EH (cell line): Measurements from ENCODE around the gene VPS52.
"Not testable (repeated sequence)": the region's sequence is repeated elsewhere in the genome, so short reads cannot be mapped to it uniquely, and the experiment has no call there.

ENCODE experiments used
- DNase-seq: peaks from one replicate; pipeline ENCODE4 v3.0.0-alpha.2; 2015; ENCODE audit warnings: low read depth

The VPS52 gene

DNA sequence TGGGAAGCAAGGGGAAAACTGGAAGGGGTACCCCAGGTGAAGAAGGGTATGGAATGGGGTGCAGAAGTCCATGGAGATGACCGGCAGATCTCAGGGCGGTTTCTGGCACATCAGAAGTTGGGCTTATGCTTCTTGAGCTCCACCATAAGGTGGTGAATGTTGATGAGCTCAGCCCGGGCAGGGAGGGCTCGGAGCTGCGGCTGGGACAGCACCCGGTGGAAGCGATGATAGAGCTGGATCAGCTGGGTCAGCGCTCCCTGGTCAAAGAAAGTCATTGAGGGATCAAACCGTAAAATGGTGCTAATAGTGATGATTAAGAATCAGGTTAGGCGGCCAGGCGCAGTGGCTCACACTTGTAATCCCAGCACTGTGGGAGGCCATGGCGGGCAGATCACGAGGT lies 20.9 kb downstream of the VPS52 start:
- DNase-seq = no peak

DNA sequence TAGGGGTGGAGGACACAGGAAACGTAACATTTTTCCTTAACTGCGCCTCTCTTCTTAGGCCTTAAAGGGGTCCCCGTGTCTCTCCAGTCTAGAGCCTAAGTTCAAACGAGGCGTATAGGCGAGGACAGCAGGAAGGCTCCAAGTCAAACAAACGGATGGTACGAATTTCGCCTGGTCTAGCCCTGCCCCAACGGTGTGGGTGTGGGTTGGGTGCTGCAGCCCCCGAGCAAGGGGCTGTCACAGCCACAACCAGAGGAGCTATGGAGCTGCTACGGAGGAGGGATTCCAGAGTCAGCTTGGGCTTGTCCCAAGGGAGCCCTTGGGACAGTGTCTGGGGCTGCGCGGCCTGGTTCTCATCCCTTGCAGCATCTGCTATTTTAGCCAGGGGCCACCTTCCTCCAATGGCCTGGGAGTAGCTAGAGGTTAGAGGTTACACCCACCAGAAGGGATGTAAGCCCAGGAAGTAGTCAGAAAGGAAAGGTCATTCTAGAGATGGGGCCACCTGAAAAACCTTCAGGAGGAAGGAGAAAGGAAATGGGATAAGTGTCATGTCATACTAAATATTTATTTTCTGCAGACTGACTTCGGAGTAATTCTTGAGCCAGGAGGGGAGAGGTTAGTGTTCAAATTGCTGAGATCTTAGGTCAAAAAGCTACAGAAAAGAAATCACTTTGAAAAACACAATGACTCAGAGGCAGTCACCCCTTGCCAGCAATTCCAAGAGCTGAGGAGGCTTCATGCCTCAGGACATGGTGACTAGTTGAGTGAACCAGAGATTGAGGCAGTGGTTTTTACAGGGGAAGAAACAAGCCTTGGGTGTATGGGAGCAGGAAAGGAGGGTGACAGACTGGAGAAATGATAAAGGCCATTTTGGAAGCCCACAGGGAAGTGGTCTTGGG lies 21.7 kb downstream of the VPS52 start:
- DNase-seq = peak; percentile 96

DNA sequence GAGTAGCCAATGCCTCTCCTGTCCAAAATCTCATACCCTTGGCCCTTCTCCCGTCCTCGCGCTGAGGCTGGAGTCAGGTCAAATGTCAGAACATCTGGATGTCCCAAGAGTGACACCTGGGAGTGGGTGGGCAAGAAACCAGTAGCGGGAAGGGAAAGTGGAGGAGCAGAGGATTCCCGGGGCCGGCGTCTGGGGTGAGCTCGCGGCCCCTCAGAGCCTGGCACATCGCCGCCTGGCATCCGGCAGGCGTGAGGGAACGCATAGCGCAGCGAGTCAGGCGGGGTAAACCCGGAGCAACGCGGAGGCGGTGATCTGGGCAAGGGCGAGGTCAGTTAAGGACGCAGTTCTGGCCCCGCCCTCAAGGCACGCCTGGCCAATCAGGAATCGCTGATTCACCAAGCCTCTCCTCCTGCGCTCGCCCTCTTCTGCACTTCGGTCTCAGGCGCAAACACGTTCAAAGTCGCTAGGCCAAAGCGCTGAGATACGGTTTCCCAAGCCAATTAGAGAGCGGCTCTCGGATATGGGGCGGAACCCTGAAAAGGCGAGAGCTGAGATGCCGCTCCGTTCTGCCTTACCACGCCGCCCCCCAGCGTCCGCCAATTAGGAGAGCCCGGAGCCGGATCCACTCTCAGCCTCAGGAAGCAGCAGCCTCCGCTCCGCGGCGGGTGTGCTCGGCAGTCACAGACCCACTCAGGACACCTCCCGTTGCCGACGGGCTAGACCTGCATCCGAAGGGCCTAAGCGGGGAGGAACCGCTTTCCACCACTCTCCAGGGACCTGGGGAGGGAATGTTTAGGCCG lies 22.5 kb downstream of the VPS52 start:
- peak; percentile 100 for DNase-seq

DNA sequence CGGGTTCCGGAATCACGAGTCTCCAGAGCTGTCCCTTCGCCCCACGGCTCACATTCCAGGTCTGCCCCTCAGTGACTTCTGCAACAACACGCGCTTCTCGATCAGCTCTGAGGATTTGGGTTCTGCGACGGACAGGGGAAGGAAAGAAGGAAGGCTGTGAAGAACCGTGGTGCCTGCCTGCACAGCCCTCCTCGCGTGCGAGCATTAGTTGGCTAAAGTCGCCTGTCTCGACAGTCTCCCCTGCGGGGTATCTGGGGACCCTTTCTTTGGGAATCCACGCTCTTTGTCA lies 23.1 kb downstream of the VPS52 start:
- peak; percentile 65 for DNase-seq

DNA sequence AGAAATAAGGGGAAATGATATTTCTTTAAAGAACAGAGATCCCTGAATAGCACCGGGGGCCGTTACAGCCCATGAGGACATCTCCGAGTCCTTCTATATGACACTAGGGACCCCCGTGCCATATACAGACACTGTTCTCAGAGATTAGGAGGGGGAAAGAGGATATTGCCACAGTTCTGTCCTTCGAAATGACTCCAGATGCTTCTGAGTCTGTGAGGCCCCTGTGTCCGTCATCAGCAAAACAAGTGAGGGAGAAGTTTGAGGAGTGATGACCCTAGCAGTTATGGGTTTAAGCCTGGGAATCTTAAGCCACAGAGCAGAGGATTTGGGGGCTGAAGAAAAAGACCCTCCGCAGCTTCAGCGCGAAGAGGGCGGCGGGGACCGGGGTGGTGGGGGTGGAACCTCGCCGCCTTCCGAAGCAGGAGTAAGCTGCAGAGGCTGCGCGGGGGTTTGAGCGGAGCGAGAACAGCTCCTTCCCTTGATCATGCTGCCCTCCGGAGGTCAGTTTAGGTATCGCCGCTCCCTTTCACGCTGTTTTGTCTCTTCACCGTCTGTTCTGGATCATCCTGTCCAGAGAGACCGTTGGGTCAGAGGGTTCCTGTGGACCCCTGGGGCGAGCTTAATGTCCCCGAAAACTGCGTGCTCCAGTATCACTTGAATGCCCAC lies 23.6 kb downstream of the VPS52 start:
- DNase-seq = peak; percentile 87

DNA sequence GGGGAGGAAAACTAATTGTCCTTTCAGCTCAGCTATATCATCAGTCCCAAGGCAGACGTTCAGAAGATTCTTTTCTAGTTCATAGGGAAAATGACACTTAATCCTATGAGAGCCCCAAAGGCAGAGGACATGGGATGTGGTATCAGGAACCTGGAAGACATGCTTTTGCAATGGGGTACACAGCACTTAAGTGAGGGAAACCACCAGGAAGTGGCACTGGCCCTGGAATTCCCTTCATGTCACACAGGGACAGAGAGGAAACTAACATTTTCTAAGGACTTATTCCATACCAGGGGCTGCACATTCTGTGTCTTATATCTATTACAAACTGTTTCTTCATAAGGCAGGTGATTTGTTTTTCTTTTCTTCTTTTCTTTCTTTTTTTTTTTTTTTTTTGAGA lies 28.2 kb downstream of the VPS52 start:
- DNase-seq = no peak

DNA sequence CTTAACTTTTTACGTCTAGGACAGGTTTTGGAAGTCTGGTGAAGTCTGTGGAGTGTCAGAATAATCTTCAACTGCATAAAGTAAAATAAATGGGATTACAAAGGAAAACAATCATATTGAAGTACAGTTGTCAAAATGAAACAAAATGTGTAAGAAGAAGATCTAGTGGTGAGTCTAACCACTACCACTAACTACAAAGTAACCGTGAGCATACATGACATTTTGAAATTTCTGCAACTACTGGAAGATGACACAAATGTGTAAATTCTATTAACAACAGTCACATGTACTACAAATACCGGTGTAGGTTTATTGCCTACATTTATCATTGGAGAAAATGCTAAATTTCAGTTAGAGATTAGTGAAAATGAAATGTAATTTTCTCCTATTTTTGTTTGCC lies 29.7 kb downstream of the VPS52 start:
- no peak for DNase-seq

DNA sequence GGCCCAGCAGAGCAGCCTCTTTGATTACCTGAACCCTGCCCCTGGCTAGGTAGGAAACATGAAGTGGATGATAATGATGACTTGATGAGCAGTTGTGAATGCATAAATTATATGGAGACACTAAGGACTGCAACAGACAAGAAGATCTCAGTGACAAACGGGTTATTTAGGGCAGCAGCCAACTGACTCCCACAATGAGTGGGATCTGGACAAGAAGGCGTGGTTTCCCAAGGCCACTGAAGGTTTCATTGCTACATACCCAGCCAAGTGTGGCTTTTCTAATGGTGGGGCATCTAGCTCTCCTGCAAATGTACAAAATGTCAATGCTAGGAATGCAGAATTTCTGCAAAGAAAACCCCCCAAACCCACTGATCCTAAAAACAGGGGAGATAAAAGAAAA lies 33.9 kb downstream of the VPS52 start:
- DNase-seq = no peak

DNA sequence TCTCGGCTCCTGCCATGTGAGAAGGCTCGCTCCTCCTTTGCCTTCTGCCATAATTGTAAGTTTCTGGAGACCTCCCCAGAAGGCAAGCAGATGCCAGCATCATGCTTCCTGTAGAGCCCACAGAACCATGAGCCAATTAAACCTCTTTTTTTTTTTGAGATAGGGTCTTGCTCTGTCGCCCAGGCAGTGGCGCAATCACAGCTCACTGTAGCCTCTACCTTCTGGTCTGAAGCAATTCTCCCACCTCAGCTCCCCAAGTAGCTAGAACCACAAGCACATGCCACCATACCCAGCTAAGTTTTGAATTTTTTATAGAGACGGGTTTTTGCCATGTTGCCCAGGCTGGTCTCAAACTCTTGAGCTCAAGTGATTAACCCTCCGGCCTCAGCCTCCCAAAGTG lies 34.8 kb downstream of the VPS52 start:
- DNase-seq = no peak

DNA sequence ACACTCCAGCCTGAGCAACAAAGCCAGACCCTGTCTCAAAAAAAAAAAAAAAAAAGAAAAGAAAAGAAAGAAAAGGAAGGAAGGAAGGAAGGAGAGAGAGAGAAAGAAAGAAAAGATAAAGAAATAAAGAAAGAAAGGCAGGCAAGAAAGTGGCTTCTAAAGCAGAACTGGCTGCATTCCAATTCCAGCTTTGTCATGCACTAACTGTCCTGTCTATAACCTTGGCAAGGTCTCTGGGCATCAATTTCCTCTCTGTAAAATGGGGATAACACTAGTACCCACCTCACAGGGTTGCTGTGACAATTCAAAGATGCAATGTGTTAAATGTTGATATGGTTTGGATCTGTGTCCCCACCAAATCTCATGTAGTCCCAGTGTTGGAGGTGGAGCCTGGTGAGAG lies 35.3 kb downstream of the VPS52 start:
- DNase-seq = no peak

DNA sequence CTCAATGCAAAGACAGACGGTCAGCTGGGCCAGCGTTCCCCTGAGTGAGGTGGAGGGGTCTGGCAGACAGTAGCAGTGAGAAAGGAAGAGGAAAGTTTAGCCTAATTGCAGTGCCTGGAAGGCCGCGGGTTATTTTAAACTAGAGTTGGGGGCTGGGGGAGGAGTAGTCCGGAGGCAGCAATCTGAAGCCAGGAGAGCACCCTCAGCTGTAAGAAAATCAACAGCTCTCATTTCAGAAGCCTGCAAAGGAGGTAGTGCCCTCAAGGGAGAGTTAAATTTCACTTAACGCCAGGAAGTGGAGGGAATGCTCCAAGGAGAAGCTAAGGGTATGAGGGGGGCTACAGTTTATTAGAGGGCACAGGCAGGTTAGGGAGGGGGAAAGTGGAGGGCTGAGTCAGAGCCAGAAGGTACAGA lies 36.4 kb downstream of the VPS52 start:
- no peak for DNase-seq

DNA sequence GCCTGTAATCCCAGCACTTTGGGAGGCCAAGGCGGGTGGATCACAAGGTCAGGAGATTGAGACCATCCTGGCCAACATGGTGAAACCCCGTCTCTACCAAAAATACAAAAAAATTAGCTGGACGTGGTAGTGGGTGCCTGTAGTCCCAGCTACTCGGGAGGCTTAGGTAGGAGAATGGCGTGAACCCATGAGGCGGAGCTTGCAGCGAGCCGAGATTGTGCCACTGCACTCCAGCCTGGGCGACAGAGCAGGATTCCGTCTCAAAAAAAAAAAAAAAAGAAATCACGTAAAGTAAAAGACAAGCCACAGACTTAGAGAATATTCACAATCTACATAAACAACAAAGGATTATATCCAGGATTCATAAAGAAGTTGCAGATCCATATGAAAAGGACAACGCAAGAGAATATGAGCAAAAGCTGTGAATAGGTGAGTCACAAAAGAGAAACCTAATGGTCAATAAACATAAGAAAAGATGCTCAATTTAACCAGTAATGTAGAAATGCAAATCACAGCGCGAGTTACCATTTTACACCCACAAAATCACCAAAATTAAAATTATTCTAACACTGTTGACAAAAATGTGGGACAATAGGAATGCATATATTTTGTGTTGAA lies 45.1 kb downstream of the VPS52 start:
- not testable (repeated sequence) for DNase-seq

DNA sequence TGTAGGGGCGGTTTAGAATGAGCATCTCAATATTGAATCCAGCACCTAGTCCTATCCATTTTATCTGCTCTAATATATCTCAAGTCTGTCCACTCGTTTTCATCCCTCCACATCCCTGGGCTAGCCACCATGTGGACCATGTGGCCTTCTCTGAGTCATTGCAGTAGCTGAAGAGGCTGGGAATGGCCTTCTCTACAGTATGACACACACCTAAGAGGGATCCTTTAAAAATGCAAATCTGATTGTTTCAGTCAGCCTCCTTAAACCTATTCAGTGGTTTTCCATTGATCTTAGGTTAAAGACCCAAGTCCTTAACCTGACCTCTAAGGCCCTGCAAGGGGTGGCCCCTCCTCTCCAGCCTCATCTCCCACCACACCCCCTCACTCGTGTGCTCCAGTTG lies 54.0 kb downstream of the VPS52 start:
- DNase-seq = no peak

DNA sequence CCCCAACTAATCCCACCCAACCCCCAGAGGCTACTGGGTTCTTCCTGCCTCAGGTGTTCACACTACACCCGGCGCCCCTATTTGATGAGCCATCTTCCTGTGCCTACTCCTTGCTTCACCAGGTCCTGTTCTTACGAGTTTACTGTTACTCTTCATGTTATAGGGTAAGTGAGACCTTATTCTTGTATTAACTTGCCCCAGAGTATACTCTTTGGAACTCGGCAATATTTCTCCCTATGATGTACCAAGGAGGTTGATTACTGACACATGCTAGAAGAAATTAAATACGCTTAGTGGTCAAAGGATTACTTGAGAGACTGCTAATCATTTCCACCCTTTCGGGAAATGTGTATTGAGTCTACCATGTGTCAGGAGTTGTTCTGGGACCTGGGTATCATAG lies 54.4 kb downstream of the VPS52 start:
- no peak for DNase-seq

DNA sequence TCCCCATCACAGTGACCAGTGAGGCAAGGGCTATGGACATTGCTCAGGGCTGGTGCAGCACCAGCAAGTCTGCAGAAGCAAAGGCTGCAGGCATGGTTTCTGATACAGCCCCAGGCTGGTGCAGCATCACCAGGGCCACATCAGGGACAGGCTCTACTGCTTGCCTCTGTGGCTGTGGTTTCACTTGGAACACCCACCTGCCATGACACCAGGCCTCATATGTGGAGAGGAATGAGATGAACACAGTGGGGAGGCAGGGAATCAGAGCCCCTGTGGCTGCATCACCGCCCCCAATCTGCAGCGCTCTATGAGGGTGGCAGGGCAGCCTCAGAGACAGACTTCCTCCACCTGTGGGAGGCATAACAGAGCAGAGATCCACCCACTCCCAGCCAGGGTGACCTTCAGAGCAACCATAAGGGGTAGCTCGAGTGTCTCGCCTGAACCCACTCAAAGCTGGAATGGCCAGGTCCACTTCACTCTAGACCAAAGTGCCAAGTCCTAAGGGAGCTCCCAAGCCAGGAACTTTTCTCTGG lies 55.5 kb downstream of the VPS52 start:
- no peak for DNase-seq

DNA sequence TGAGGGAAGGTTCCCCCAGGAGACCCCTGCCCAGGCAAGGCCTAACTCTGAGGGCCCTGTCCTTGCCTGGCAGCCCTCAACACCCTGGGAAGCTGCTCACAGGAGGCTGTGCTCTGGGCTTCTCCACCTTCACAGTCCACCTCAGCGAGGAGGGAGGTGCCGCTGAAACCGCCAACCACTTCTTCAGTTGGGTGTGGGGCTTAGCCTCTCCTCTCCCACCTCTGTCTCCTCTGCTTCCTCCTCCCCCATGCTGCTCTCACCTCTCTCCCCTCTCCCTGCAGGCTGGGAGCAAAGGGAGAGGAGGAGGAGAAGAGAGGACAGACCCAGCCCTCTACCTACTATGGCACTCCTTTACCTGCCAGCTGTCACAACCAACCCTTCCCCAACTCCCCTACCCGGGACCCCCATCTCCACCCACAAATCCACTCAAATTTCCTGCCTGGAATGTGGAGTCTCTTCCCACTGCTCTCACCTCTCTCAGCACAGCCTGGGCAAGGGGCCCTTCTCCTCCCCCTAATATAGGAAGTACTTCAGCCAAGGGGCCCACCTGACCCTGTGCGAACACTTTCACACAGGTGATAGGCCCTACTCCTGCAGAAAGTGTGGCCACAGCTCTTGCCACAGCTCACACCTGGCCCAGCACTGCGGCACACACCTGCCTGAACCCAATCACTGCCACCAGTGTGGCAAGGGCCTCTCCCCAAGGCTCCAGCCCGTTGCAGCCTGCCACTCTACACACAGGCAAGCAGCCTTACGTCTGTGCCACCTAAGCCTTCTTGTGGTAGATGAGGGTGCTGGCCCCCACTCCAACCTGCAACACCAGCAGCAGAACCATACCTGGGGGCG lies 56.2 kb downstream of the VPS52 start:
- no peak for DNase-seq

DNA sequence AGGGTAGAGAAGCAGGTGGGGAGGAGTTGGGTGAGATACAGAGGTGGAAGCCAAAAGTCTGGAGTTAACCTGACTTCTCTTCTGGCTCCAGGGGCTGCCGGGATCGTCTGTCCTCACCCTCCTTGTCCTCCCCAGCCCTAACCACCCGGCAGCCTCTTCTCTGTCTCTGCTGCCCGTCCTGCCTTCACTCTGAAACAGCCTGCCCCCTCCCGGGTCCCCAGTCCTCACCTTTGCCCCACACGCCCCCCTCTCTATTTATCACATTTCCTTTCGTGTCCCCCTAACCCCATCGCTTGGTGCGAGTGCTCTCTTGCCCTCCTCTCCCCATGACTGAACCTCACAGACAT lies 57.7 kb downstream of the VPS52 start:
- no peak for DNase-seq

DNA sequence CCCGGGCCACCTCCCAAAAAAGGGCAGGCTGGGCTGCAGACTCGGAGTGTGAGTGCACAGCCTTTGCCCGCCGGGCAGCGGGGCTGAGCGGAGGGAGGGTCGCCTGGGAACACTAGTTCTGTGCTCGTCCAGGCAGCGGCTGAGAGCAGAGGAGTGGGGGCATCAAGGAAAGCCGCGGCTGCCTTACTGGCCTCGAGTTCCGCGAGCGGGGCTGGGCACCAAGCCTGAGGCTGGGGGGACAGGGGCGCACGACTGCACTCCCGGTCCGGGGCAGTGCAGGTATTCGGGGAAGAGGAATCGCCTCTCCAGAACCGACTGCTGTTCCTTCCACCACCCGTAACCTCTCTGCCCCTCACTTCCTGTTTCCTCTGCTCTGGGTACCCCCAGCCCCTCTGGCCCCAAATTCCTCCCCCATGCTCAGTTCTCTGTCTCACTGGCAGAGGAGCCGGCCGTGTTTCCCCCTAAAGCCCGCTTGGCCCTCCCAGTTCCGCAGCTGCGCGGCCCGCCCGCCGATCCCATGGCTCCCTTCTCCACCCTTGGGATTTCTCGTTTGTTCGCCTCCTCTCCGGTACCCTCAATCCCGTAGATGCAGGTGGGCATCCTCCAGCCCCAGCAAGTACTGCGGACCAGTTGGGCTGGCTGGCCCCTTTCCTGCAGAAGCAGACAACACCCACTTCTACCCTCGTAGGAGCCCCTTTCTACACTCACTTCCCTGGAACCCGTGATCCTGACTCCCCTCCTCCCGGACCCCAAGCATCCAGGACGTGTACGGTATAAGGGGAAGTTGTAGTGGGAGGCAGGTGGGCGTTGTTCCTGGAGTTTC lies 58.3 kb downstream of the VPS52 start:
- DNase-seq = peak; percentile 37

DNA sequence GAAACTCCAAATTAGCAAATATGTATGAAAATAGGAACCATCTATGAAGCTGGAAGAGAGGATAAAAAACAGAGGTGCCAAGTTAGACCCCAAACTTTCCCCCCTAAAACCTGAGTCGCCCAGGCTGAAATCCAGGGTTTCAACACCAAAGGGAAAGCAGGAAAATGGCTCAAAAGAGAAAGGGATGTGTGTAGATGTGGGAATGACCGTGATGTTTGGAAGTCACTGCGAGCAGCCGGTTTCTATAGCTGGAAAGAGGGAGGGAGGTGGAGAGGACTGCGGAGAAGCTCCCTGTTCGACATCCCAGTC lies 58.9 kb downstream of the VPS52 start:
- peak; percentile 48 for DNase-seq

DNA sequence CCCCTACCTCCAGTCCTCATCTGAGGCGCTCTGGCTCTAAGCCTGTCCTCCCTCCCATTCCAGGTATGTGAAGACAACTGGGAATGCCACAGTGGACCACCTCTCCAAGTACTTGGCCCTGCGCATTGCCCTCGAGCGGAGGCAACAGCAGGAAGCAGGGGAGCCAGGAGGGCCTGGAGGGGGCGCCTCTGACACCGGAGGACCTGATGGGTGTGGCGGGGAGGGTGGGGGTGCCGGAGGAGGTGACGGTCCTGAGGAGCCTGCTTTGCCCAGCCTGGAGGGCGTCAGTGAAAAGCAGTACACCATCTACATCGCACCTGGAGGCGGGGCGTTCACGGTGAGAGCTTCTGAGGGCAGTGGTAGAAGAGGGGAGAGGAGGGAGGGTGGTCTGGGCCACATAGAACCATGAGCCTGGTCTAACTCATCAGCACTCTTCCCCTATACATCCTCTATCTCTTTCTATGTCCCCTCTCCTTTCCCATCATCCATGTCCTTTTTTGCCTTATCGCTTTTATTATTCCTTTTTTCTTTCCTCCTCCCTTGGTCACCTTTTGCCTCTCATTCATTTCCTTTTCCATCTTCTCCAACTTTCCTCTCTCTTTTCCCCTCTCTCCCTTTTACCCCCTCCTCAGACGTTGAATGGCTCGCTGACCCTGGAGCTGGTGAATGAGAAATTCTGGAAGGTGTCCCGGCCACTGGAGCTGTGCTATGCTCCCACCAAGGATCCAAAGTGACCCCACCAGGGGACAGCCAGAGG lies 59.8 kb downstream of the VPS52 start:
- no peak for DNase-seq
